Ishikawa (cell line): ENCODE data around the gene NUDT14.

Experiments
- CREB1 ChIP-seq: IDR thresholded peaks from 2 replicates; pipeline ENCODE4 v1.6.1; 2012; ENCODE audit warnings: low read depth
- EP300 ChIP-seq: IDR thresholded peaks from 2 replicates; pipeline ENCODE4 v1.6.1; 2012; ENCODE audit warnings: borderline replicate concordance
- FOXM1 ChIP-seq: IDR thresholded peaks from 2 replicates; pipeline ENCODE4 v1.6.1; 2012; ENCODE audit warnings: low read depth, borderline replicate concordance
- RAD21 ChIP-seq: IDR thresholded peaks from 2 replicates; pipeline ENCODE4 v1.6.1; 2012; ENCODE audit warnings: low read depth
- TAF1 ChIP-seq: IDR thresholded peaks from 2 replicates; pipeline ENCODE4 v1.6.1; 2012; ENCODE audit warnings: low read depth, mild to moderate bottlenecking
- TEAD4 ChIP-seq: IDR thresholded peaks from 2 replicates; pipeline ENCODE4 v1.6.1; 2012
- YY1 ChIP-seq: IDR thresholded peaks from 2 replicates; pipeline ENCODE4 v1.6.1; 2012; ENCODE audit warnings: low read depth
- TF ChIP-seq, protein P1 (sequence below): IDR thresholded peaks from 2 replicates; pipeline ENCODE4 v1.6.1; 2012; ENCODE audit warnings: low read depth, mild to moderate bottlenecking
- TF ChIP-seq, protein P2 (sequence below): IDR thresholded peaks from 2 replicates; pipeline ENCODE4 v1.6.1; 2012

- TF ChIP-seq, protein P1, sequence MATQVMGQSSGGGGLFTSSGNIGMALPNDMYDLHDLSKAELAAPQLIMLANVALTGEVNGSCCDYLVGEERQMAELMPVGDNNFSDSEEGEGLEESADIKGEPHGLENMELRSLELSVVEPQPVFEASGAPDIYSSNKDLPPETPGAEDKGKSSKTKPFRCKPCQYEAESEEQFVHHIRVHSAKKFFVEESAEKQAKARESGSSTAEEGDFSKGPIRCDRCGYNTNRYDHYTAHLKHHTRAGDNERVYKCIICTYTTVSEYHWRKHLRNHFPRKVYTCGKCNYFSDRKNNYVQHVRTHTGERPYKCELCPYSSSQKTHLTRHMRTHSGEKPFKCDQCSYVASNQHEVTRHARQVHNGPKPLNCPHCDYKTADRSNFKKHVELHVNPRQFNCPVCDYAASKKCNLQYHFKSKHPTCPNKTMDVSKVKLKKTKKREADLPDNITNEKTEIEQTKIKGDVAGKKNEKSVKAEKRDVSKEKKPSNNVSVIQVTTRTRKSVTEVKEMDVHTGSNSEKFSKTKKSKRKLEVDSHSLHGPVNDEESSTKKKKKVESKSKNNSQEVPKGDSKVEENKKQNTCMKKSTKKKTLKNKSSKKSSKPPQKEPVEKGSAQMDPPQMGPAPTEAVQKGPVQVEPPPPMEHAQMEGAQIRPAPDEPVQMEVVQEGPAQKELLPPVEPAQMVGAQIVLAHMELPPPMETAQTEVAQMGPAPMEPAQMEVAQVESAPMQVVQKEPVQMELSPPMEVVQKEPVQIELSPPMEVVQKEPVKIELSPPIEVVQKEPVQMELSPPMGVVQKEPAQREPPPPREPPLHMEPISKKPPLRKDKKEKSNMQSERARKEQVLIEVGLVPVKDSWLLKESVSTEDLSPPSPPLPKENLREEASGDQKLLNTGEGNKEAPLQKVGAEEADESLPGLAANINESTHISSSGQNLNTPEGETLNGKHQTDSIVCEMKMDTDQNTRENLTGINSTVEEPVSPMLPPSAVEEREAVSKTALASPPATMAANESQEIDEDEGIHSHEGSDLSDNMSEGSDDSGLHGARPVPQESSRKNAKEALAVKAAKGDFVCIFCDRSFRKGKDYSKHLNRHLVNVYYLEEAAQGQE = no peak
- no peak for TF ChIP-seq EP300
- TF ChIP-seq TAF1 = no peak
- TF ChIP-seq TEAD4 = no peak
- TF ChIP-seq YY1 = no peak
- no peak for TF ChIP-seq RAD21
- TF ChIP-seq CREB1 = no peak
- TF ChIP-seq, protein P2, sequence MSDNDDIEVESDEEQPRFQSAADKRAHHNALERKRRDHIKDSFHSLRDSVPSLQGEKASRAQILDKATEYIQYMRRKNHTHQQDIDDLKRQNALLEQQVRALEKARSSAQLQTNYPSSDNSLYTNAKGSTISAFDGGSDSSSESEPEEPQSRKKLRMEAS = no peak
- TF ChIP-seq FOXM1 = no peak
Observed at GRCh38 chr14:105166571-105167302, 14.4 kb downstream of the NUDT14 start.
